ENCODE data around the gene SOX10. TPM values are rescaled to one million over a fixed set of nuclear protein-coding genes. Genes with fewer than 3 reads are reported as not detected.
A peak's percentile ranks its signal among the peaks of the same experiment; 100 is the strongest.

Gene SOX10
- total RNA-seq, 1 experiment from 2014 or later = 2.7 TPM

- H3K27me3 Mint-ChIP-seq (ENCODE audit: low read depth) = no peaks in the 10 kb centered on the region; the same call in 1 of the 2 replicates
- H3K9me3 Mint-ChIP-seq = no peaks in the 10 kb centered on the region
- peaks cover 30% of the 10 kb centered on the region for H3K4me1 Mint-ChIP-seq
- H3K36me3 Mint-ChIP-seq = no peaks in the 10 kb centered on the region
- H3K4me3 Mint-ChIP-seq = no peak overlapping the region
- DNase-seq (ENCODE audit: low spot score) (no peak), ATAC-seq (no peak)
- ChIA-PET POLR2A (no interaction called here), CTCF (interaction anchor here (0.5 to 3.1 kb wide), 11 partner anchors 15 to 213 kb away, joined by 3 to 37 read pairs (median 5); partner anchors contain the start of gene MAFF)
- TF ChIP-seq ZNF671 (CRISPR knock-in tag; IDR thresholded peaks at IDR 0.05) (no peak), ZNF317 (CRISPR knock-in tag; IDR thresholded peaks at IDR 0.05; ENCODE audit: borderline replicate concordance, low read depth) (0 out of 2 replicates have a peak, but pooled peaks have one; percentile 36)
- no peak overlapping the region for H3K27ac Mint-ChIP-seq
Measured at GRCh38 chr22:38030311-38031133, 46.2 kb upstream of the SOX10 start.

GRCh38 chr22:38029901-38030300 is 45.5 kb upstream of the SOX10 start:
- no peak overlapping the region; the same call in 1 of the 2 replicates for H3K27ac Mint-ChIP-seq
- ChIA-PET POLR2A (no interaction called here), CTCF (interaction anchor here (0.9 to 3.1 kb wide), 8 partner anchors 16 to 212 kb away, joined by 3 to 37 read pairs (median 5); partner anchors contain the start of gene MAFF)
- H3K4me1 Mint-ChIP-seq = peaks cover 24% of the 10 kb centered on the region
- TF ChIP-seq E2F1 (CRISPR knock-in tag; IDR thresholded peaks at IDR 0.05) (no peak), CTCF (IDR thresholded peaks at IDR 0.05) (no peak), ZNF425 (CRISPR knock-in tag; conservative IDR thresholded peaks at IDR 0.05) (no peak), ZNF263 (CRISPR knock-in tag; IDR thresholded peaks at IDR 0.05; ENCODE audit: low read depth) (no peak), TCF7 (CRISPR knock-in tag; IDR thresholded peaks at IDR 0.05; ENCODE audit: low read depth) (no peak), ARID4B (CRISPR knock-in tag; IDR thresholded peaks at IDR 0.05; ENCODE audit: borderline replicate concordance) (no peak), SOX15 (CRISPR knock-in tag; IDR thresholded peaks at IDR 0.05) (no peak), USF2 (CRISPR knock-in tag; IDR thresholded peaks at IDR 0.05) (no peak), CBFB (CRISPR knock-in tag; IDR thresholded peaks at IDR 0.05; ENCODE audit: low read depth) (no peak), TP53 (CRISPR knock-in tag; IDR thresholded peaks at IDR 0.05) (no peak), ATF1 (CRISPR knock-in tag; IDR thresholded peaks at IDR 0.05) (no peak)
- ATAC-seq = no peak
- no peak for DNase-seq (ENCODE audit: low spot score)
- H3K27me3 Mint-ChIP-seq (ENCODE audit: low read depth) = no peaks in the 10 kb centered on the region; the same call in 1 of the 2 replicates
- H3K4me3 Mint-ChIP-seq = no peak overlapping the region
- no peaks in the 10 kb centered on the region for H3K9me3 Mint-ChIP-seq
- no peaks in the 10 kb centered on the region for H3K36me3 Mint-ChIP-seq

All from WTC11 (cell line).